Activated gamma-delta T cell treated with Interleukin-2 at 50 U/mL for 16 hours (primary cell): ENCODE results near the gene SELENOP.

ENCODE experiments used
- DNase-seq: peaks from one replicate; pipeline ENCODE4 v3.0.0-alpha.2; 2020

SELENOP gene

DNA sequence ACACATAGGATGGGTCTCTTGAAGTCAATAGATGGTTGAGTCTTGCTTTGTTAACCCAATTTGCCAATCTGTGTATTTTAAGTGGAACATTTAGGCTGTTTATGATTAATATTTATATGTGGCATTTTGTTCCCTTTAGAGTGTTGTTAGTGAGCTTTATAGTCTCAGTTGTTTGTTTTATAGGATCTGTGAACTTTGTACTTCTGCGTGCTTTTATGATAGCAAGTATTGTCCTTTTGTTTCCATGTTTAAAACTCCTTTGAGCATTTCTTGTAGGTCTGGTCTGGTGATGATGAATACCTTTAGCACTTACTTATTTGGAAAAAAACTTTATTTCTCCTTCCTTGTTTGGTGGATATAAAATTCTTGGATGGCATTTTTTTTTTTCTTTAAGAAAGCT is 23.8 kb downstream of the SELENOP start:
- no peak for DNase-seq

- no peak for DNase-seq
These were observed 24.6 kb downstream of the SELENOP start for GRCh38 chr5:42787073-42787472.

DNA sequence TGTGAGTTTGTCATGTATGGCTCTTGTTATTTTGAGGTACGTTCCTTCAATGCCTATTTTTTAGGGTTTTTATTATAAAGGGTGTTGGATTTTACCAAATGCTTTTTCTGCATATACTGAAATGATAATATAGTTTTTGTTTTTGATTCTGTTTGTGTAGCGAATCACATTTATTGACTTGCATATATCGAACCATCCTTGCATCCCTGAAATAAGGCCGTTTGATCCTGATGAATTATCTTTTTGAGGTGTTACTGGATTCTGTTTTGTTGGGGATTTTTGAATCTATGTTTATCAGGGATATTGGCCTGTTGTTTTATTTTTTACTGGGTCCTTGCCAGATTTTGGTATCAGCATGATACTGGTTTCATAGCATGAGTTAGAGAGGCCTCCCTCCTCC is 25.9 kb downstream of the SELENOP start:
- no peak for DNase-seq

DNA sequence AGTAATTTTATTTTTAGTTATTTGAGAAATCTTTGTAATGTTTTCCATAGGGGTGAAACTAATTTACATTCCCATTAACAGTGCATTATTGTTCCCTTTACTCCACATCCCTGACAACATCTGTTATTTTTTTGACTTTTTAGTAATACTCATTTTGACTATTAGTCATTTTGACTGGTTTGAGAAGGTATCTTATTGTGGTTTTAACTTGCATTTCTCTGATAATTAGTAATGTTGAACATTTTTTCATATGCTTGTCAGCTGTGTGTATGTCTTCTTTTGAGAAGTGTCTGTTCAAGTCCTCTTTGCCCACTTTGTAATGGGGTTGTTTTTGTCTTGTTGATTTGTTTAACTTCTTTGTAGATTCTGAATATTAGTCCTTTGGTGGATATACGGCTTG is 27.6 kb downstream of the SELENOP start:
- no peak for DNase-seq

DNA sequence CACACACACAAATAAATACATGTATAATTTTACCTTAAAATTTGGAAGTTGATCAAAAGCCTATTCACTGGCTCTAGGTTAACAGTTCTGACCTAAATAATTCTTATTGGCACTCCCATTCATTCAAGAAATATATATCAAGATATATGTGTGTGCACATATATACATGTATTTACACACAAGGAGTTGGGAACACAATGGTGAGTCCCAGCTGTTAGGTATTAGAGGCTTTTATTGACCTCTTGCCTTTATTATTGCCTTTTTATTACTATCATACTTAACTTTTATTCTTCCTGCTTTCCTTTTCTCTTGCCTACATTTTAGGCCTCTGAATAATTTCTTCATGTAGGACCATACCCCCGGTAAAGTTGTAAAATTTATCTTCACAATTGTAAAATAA is 30.1 kb downstream of the SELENOP start:
- no peak for DNase-seq

DNA sequence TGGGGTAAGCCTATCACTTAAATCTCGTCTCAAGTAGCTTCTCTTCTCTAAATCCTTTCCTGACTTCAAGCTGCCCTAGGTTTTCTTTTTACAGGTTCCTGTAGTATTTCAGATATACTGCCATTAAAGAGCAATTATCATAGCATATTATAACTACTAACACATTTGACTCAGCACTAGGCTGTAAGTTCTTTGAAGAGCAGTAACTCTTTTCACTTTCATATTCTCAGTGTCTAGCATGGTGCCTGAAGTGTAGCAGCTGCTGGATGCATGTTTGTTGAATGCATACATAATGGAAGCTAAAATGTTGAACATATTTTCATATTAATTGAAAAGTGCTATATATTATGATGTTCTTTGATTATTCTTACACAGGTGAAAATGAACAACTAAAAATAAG is 32.6 kb downstream of the SELENOP start:
- no peak for DNase-seq

DNA sequence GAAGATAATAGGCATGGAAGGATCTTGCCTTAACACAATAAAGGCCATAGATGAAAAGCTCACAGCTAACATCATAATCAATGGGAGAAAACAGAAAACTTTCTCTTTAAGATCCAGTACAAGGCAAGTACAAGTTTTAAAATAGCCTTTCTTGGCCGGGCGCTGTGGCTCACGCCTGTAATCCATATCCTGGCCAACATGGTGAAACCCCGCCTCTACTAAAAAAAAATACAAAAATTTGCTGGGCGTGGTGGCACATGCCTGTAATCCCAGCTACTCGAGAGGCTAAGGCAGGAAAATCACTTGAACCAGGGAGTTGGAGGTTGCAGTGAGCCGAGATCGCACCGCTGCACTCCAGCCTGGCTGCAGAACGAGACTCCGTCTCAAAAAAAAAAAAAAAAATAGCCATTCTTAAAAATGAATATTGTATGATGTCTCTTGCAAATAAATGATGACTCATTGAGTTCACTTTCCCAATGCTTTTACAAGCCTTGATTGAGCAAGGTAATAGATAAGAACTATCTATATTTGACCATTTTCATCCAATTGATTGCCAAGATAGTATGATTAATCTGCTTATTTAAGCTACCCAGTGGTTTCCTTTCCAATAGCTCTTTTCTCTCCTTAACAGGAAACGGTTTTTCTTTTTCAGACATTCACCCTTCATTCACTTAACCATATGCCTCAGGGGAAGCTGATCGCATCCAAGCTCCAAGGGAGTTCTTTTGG is 39.3 kb downstream of the SELENOP start:
- no peak for DNase-seq

GRCh38 chr5:42770003-42770402 is 41.7 kb downstream of the SELENOP start:
- DNase-seq: no peak

DNA sequence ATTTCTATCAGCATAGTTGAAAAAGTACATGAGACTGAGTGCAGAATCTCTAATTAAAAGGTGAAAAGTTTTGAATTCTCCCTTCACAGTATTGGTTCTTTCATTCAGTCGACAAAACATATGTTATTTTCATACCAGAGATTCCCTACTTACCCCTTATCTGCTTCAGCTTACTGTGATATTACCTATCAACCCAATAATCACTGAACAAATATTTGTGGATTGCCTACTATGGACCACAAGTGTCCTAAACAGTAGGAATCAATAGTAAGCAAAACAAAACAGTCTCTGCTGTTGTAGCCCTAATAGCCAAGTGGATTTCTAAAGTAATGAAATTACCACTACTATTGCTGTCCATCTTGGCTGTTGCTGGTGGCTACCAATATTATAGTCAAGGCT is 43.6 kb downstream of the SELENOP start:
- DNase-seq: no peak

DNA sequence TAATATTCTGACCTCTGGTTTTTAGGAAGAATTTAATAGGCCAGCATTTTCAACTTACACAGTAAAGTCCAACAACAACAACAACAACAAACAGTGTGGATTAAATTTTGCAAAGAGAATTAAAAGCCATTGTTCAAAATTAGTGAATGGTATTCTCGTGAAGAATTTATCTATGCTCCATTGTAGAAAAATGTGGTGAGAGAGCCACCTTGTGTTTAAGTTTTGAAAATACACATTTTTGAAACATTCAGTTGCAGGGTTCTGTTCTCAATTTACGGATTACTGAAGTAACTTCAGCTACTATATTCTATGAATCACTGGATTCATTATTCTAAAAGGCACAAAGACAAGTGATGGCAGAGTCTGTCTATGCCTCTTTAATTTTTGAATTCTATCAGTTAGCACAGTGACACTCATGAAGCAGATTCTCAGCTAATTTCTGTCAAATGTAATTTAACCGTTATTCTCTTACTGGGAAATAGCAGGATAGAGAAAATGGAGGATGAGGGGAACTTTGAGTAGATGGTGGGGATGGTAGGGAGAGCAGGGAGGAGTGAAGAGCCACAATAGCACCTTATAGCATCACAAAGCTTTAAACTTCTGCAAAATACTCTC is 44.1 kb downstream of the SELENOP start:
- DNase-seq: no peak

- DNase-seq: no peak
These were observed 49.9 kb downstream of the SELENOP start for GRCh38 chr5:42761791-42762190.

GRCh38 chr5:42760426-42760825 is 51.3 kb downstream of the SELENOP start:
- no peak for DNase-seq

DNA sequence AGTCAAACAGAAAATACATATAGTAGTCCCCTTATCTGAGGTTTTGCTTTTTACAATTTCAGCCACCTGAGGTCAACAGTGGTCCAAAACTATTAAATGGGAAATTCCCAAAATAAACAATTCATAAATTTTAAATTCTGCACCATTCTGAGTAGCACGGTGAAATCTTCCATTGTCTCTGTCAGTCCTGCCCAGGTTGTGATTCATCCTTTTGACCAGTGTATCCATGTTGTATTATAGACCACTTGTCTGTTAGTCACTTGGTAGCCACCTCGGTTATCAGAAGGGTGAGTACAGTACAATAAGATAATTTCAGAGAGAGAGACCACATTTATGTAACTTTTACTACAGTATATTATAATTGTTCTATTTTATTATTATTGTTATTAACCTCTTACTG is 52.2 kb downstream of the SELENOP start:
- no peak for DNase-seq

GRCh38 chr5:42756606-42757601 is 54.8 kb downstream of the SELENOP start, which contains the start of gene CCDC152:
Gene CCDC152 (plus strand): TSS chr5:42756818. CDS start chr5:42759122, 2,304 bp downstream.
- DNase-seq: peak; percentile 54

DNA sequence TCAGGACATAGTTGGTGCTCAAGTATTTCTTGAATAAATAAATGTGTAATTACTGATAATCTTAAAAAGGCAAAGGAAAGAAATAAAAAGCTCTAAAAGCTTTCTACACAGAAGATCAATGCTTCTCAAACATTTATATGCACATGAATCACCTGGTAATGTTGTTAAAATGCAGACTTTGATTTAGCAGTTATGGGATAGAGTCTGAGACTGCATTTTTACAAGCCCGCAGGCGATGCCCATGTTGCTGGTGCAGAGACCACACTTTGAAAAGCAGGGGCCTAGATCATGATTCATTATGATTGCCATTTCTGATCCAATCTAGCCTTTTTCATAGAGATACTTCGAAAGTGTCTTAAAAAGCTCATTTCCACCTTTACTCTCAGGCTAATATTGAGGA is 58.6 kb downstream of the SELENOP start:
- DNase-seq: no peak

DNA sequence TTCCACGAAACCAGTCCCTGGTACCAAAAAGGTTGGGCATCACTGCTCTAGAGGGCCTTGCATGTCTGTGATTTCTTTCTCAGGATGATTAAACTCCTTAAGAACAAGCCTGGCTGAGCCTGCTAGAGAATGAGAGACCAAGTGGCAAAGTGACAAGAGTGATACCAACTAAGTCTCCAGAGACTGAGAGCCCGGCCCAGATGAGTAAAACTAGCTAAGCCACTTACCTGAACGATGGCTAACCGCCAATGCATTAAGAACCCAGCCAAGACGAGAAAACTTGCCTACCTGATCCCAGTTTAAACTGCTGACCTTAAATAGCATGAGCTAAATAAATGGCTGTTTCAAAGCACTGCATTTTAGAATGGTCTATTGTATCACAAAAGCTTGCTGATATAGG is 60.6 kb downstream of the SELENOP start:
- DNase-seq: no peak

- no peak for DNase-seq
These were observed 61.2 kb downstream of the SELENOP start for GRCh38 chr5:42750507-42750906.
